Measurements from ENCODE around the gene DPRX. TPM values are rescaled to one million over a fixed set of nuclear protein-coding genes. Genes with fewer than 3 reads are reported as not detected.

The DPRX gene
- total RNA-seq (2022; extraction: Qiagen RNA extraction; ENCODE audit: low read depth): not detected in 5 replicates

GRCh38 chr19:53631949-53632407 lies at the start of gene DPRX:
DPRX (plus strand) TSS chr19:53631999; CDS start chr19:53632107, 108 bp downstream.

Other genes with a start within 250 kb of the DPRX start
- 3.3 to 5.5 TPM (median 4.1 TPM) in 5 replicates for gene ZNF765, start 236.8 kb upstream of the DPRX start, total RNA-seq (2022; extraction: Qiagen RNA extraction; ENCODE audit: low read depth)
- gene ZNF761, start 200.0 kb upstream of the DPRX start, total RNA-seq (2022; extraction: Qiagen RNA extraction; ENCODE audit: low read depth): 7.1 to 9.3 TPM (median 7.4 TPM) in 5 replicates
- 0.17 to 0.48 TPM (median 0.32 TPM) in 5 replicates for gene ZNF813, start 164.3 kb upstream of the DPRX start, total RNA-seq (2022; extraction: Qiagen RNA extraction; ENCODE audit: low read depth)
- 11.4 to 14.6 TPM (median 12.1 TPM) in 5 replicates for gene ZNF331, start 93.9 kb upstream of the DPRX start, total RNA-seq (2022; extraction: Qiagen RNA extraction; ENCODE audit: low read depth)
- 0.02 TPM in 1 of 5 replicates, not detected in the others for gene NLRP12, start 192.3 kb downstream of the DPRX start, total RNA-seq (2022; extraction: Qiagen RNA extraction; ENCODE audit: low read depth)
- 232 to 314 TPM (median 275 TPM) in 5 replicates for gene MYADM, start 235.9 kb downstream of the DPRX start, total RNA-seq (2022; extraction: Qiagen RNA extraction; ENCODE audit: low read depth)